T-helper 1 cell (primary cell): ENCODE data around the gene ZNF587.
"Not testable (repeated sequence)": the region's sequence is repeated elsewhere in the genome, so short reads cannot be mapped to it uniquely, and the experiment has no call there.

Experiments
- DNase-seq, 5 donors: peaks; one replicate each; pipeline ENCODE4 v3.0.0-alpha.2; 2012 to 2020
- total RNA-seq, 4 donors: gene quantifications; one replicate each; lab custom pipeline; 2026; lab: John Stamatoyannopoulos, UW

ZNF587 gene
- total RNA-seq: 41.5 to 63.6 (median 59.0) reads per million in 4 donors

- DNase-seq: peak; percentile 68 to 86 (median 73)
Measured at GRCh38 chr19:57849666-57850473, at the start of gene ZNF587. Gene ZNF587, plus strand, starts transcription at chr19:57849859. Its CDS starts 180 bp downstream, at chr19:57850039.

GRCh38 chr19:57800696-57801095, 49.0 kb upstream of the ZNF587 start:
- DNase-seq: no peak

- no peak for DNase-seq
Measured at GRCh38 chr19:57802269-57802668, 47.4 kb upstream of the ZNF587 start.

GRCh38 chr19:57803265-57803593, 46.4 kb upstream of the ZNF587 start:
- no peak for DNase-seq

- no peak for DNase-seq
Measured at GRCh38 chr19:57803594-57804325, 45.9 kb upstream of the ZNF587 start.

GRCh38 chr19:57807541-57807940, 42.1 kb upstream of the ZNF587 start:
- DNase-seq: no peak

GRCh38 chr19:57810410-57811295, 39.0 kb upstream of the ZNF587 start:
- not testable (repeated sequence) for DNase-seq

GRCh38 chr19:57812226-57812625, 37.4 kb upstream of the ZNF587 start:
- DNase-seq: peak in 1 of 5 donors; percentile 25

GRCh38 chr19:57812975-57813820, 36.5 kb upstream of the ZNF587 start:
- not testable (repeated sequence) for DNase-seq

- DNase-seq: no peak
Measured at GRCh38 chr19:57813919-57814504, 35.6 kb upstream of the ZNF587 start.

- DNase-seq: peak; percentile 57 to 85 (median 70)
Measured at GRCh38 chr19:57814505-57815246, 35.0 kb upstream of the ZNF587 start, which contains the start of gene ZNF552. Gene ZNF552, minus strand, starts transcription at chr19:57814913. Its CDS starts 170 bp downstream, at chr19:57814743.

- DNase-seq: no peak
Measured at GRCh38 chr19:57815247-57816075, 34.2 kb upstream of the ZNF587 start.

GRCh38 chr19:57816652-57817051, 33.0 kb upstream of the ZNF587 start:
- no peak for DNase-seq

- no peak for DNase-seq
Measured at GRCh38 chr19:57817976-57818375, 31.7 kb upstream of the ZNF587 start.

- no peak for DNase-seq
Measured at GRCh38 chr19:57818378-57818777, 31.3 kb upstream of the ZNF587 start.

- DNase-seq: peak; percentile 60 to 90 (median 76)
Measured at GRCh38 chr19:57819475-57820148, 30.0 kb upstream of the ZNF587 start.

- no peak for DNase-seq
Measured at GRCh38 chr19:57820599-57820998, 29.1 kb upstream of the ZNF587 start.

GRCh38 chr19:57821095-57821494, 28.6 kb upstream of the ZNF587 start:
- not testable (repeated sequence) for DNase-seq

- not testable (repeated sequence) for DNase-seq
Measured at GRCh38 chr19:57821501-57821900, 28.2 kb upstream of the ZNF587 start.
